ENCODE measurements around the gene BPIFA2. TPM values are rescaled to one million over a fixed set of nuclear protein-coding genes. Genes with fewer than 3 reads are reported as not detected.

Gene BPIFA2
- total and polyA plus RNA-seq, 9 donors: not detected

- Histone ChIP-seq H3K4me3 (ENCODE audit: low read length) (no peak overlapping the region), H3K27me3 (ENCODE audit: control insufficient read depth, insufficient read depth, low read length) (peaks cover 10% of the 10 kb centered on the region), H3K36me3 (ENCODE audit: control insufficient read depth, insufficient read depth, low read length) (no peaks in the 10 kb centered on the region), H3K4me1 (ENCODE audit: control insufficient read depth, insufficient read depth, low read length) (no peaks in the 10 kb centered on the region), H3K27ac (ENCODE audit: low read length) (no peak overlapping the region), H3K9me3 (replicated peaks; ENCODE audit: control insufficient read depth, low read depth, low read length) (no peaks in the 10 kb centered on the region)
- WGBS (ENCODE audit: insufficient coverage): 32% methylated on average over 2 of the region's 6 CpGs
- no peak for DNase-seq
Observed at GRCh38 chr20:33229843-33230242, 61.9 kb downstream of the BPIFA2 start.

Other genes with a start within 250 kb of the BPIFA2 start
- gene SUN5, start 163.7 kb upstream of the BPIFA2 start, total RNA-seq: not detected
- gene SUN5, start 163.7 kb upstream of the BPIFA2 start, polyA plus RNA-seq (ENCODE audit: insufficient read depth in 1 of 8, insufficient read length in 8 of 8, low replicate concordance in 1 of 8): not detected
- not detected for gene BPIFB2, start 160.5 kb upstream of the BPIFA2 start, total RNA-seq
- under 1 TPM in 1 of 8 donors, not detected in 7; 0.10 TPM for gene BPIFB2, start 160.5 kb upstream of the BPIFA2 start, polyA plus RNA-seq (ENCODE audit: insufficient read depth in 1 of 8, insufficient read length in 8 of 8, low replicate concordance in 1 of 8)
- gene BPIFB6, start 136.5 kb upstream of the BPIFA2 start, total RNA-seq: not detected
- gene BPIFB6, start 136.5 kb upstream of the BPIFA2 start, polyA plus RNA-seq (ENCODE audit: insufficient read depth in 1 of 8, insufficient read length in 8 of 8, low replicate concordance in 1 of 8): not detected
- gene BPIFB3, start 114.3 kb upstream of the BPIFA2 start, total RNA-seq: not detected
- under 1 TPM in 3 of 8 donors, not detected in 5; 0.07 to 0.09 (median 0.08) TPM for gene BPIFB3, start 114.3 kb upstream of the BPIFA2 start, polyA plus RNA-seq (ENCODE audit: insufficient read depth in 1 of 8, insufficient read length in 8 of 8, low replicate concordance in 1 of 8)
- gene BPIFB4, start 88.5 kb upstream of the BPIFA2 start, total RNA-seq: 0.09 TPM
- under 1 TPM in 5 of 8 donors, not detected in 3; 0.07 to 0.30 (median 0.09) TPM for gene BPIFB4, start 88.5 kb upstream of the BPIFA2 start, polyA plus RNA-seq (ENCODE audit: insufficient read depth in 1 of 8, insufficient read length in 8 of 8, low replicate concordance in 1 of 8)
- not detected for gene BPIFA3, start 49.2 kb downstream of the BPIFA2 start, total RNA-seq
- not detected for gene BPIFA3, start 49.2 kb downstream of the BPIFA2 start, polyA plus RNA-seq (ENCODE audit: insufficient read depth in 1 of 8, insufficient read length in 8 of 8, low replicate concordance in 1 of 8)
- gene BPIFA1, start 67.8 kb downstream of the BPIFA2 start, total RNA-seq: not detected
- not detected for gene BPIFA1, start 67.8 kb downstream of the BPIFA2 start, polyA plus RNA-seq (ENCODE audit: insufficient read depth in 1 of 8, insufficient read length in 8 of 8, low replicate concordance in 1 of 8)
- gene BPIFB1, start 115.1 kb downstream of the BPIFA2 start, total RNA-seq: not detected
- gene BPIFB1, start 115.1 kb downstream of the BPIFA2 start, polyA plus RNA-seq (ENCODE audit: insufficient read depth in 1 of 8, insufficient read length in 8 of 8, low replicate concordance in 1 of 8): under 1 TPM in 2 of 8 donors, not detected in 6; 0.09 to 0.19 TPM
- 20.3 TPM for gene CDK5RAP1, start 233.4 kb downstream of the BPIFA2 start, total RNA-seq
- 10 to 100 TPM; 18.5 to 28.4 (median 19.7) TPM for gene CDK5RAP1, start 233.4 kb downstream of the BPIFA2 start, polyA plus RNA-seq (ENCODE audit: insufficient read depth in 1 of 8, insufficient read length in 8 of 8, low replicate concordance in 1 of 8)